Measurements from ENCODE around the gene FKBP4.
A peak's percentile ranks its signal among the peaks of the same experiment; 100 is the strongest.

FKBP4 gene

GRCh38 chr12:2806700-2807099 lies 11.9 kb downstream of the FKBP4 start:
- Histone ChIP-seq H2AK5ac (ENCODE audit: low read length) (no peak overlapping the region), H3K36me3 (ENCODE audit: control insufficient read depth in 1 of 2, insufficient read depth in 2 of 2, low read length in 2 of 2) (peaks cover 22 to 33% of the 10 kb centered on the region in 2 experiments), H3K79me1 (ENCODE audit: low read length) (peaks cover 2% of the 10 kb centered on the region), H4K91ac (ENCODE audit: low read depth, low read length) (no peak overlapping the region), H3K9me3 (ENCODE audit: insufficient read depth, low read depth, low read length) (no peaks in the 10 kb centered on the region), H3K27me3 (ENCODE audit: insufficient read depth, low read length) (no peaks in the 10 kb centered on the region), H3K4me2 (ENCODE audit: low read length) (no peak overlapping the region), H3K18ac (ENCODE audit: low read length) (no peak overlapping the region), H3K4ac (ENCODE audit: low read depth, low read length) (no peak overlapping the region), H3K27ac (ENCODE audit: low read depth, low read length) (no peak overlapping the region), H3K4me3 (ENCODE audit: low read depth, low read length) (no peak overlapping the region), H4K12ac (ENCODE audit: low read depth, low read length) (no peak overlapping the region), H3K9ac (ENCODE audit: low read length) (no peak overlapping the region), H3K4me1 (ENCODE audit: control insufficient read depth in 1 of 2, insufficient read depth in 2 of 2, low read length in 2 of 2) (peaks cover 0 to 2% of the 10 kb centered on the region in 2 experiments), H4K8ac (ENCODE audit: low read depth, low read length) (no peak overlapping the region), H2AFZ (ENCODE audit: insufficient read depth, low read length, poor library complexity) (no peak overlapping the region), H2BK12ac (ENCODE audit: low read length) (no peak overlapping the region), H3K23ac (ENCODE audit: low read length) (no peak overlapping the region), H3K14ac (ENCODE audit: low read length) (no peak overlapping the region), H2BK120ac (ENCODE audit: insufficient read depth, low read length, poor library complexity) (no peak overlapping the region), H2BK5ac (ENCODE audit: low read depth, low read length, poor library complexity) (no peak overlapping the region), H3K79me2 (ENCODE audit: control insufficient read depth, insufficient read depth, low read length, poor library complexity) (no peaks in the 10 kb centered on the region)
- DNase-seq = no peak
- WGBS (ENCODE audit: extremely low coverage, insufficient coverage, insufficient read length) = no CpG with 5 or more reads among the region's 6 CpGs

- H2BK12ac ChIP-seq (ENCODE audit: low read length) = no peak overlapping the region
- H3K79me2 ChIP-seq (ENCODE audit: control insufficient read depth, insufficient read depth, low read length, poor library complexity) = peaks cover 2% of the 10 kb centered on the region
- H4K8ac ChIP-seq (ENCODE audit: low read depth, low read length) = peak overlapping the region; percentile 59
- H3K4me1 ChIP-seq (ENCODE audit: control insufficient read depth in 1 of 2, insufficient read depth in 2 of 2, low read length in 2 of 2) = peaks cover 0 to 3% of the 10 kb centered on the region in 2 experiments
- H3K27ac ChIP-seq (ENCODE audit: low read depth, low read length) = no peak overlapping the region
- H4K91ac ChIP-seq (ENCODE audit: low read depth, low read length) = peak overlapping the region; percentile 15
- no peaks in the 10 kb centered on the region for H3K27me3 ChIP-seq (ENCODE audit: insufficient read depth, low read length)
- H3K9me3 ChIP-seq (ENCODE audit: insufficient read depth, low read depth, low read length) = no peaks in the 10 kb centered on the region
- no peak overlapping the region for H3K14ac ChIP-seq (ENCODE audit: low read length)
- peaks cover 8% of the 10 kb centered on the region for H3K79me1 ChIP-seq (ENCODE audit: low read length)
- no peak overlapping the region for H3K23ac ChIP-seq (ENCODE audit: low read length)
- no peaks in the 10 kb centered on the region for H3K36me3 ChIP-seq (ENCODE audit: control insufficient read depth in 1 of 2, insufficient read depth in 2 of 2, low read length in 2 of 2)
- H2AK5ac ChIP-seq (ENCODE audit: low read length) = no peak overlapping the region
- H2AFZ ChIP-seq (ENCODE audit: insufficient read depth, low read length, poor library complexity) = no peak overlapping the region
- H3K18ac ChIP-seq (ENCODE audit: low read length) = no peak overlapping the region
- no peak overlapping the region for H2BK5ac ChIP-seq (ENCODE audit: low read depth, low read length, poor library complexity)
- WGBS (ENCODE audit: extremely low coverage, insufficient coverage, insufficient read length) = no CpG with 5 or more reads among the region's 5 CpGs
- DNase-seq = peak; percentile 15 to 78
- peak overlapping the region; percentile 51 for H4K12ac ChIP-seq (ENCODE audit: low read depth, low read length)
- no peak overlapping the region for H3K9ac ChIP-seq (ENCODE audit: low read length)
- no peak overlapping the region for H3K4ac ChIP-seq (ENCODE audit: low read depth, low read length)
- H2BK120ac ChIP-seq (ENCODE audit: insufficient read depth, low read length, poor library complexity) = peak overlapping the region; percentile 8
- no peak overlapping the region for H3K4me2 ChIP-seq (ENCODE audit: low read length)
- no peak overlapping the region for H3K4me3 ChIP-seq (ENCODE audit: low read depth, low read length)
Observed at GRCh38 chr12:2811801-2812200, 17.0 kb downstream of the FKBP4 start.

GRCh38 chr12:2812290-2813213 lies 17.8 kb downstream of the FKBP4 start, which contains the start of gene ITFG2:
Gene ITFG2, plus strand, starts transcription at chr12:2812668. Its CDS starts 93 bp downstream, at chr12:2812761.
- H3K18ac ChIP-seq (ENCODE audit: low read length) = peak within 1 kb of the TSS; percentile 97
- peak within 1 kb of the TSS; percentile 100 for H3K9ac ChIP-seq (ENCODE audit: low read length)
- no peak within 1 kb of the TSS for H3K23ac ChIP-seq (ENCODE audit: low read length)
- H3K79me1 ChIP-seq (ENCODE audit: low read length) = peaks cover 8% of the 10 kb centered on the region
- peak within 1 kb of the TSS; percentile 99 for H3K4me3 ChIP-seq (ENCODE audit: low read depth, low read length)
- no peaks in the 10 kb centered on the region for H3K27me3 ChIP-seq (ENCODE audit: insufficient read depth, low read length)
- H4K8ac ChIP-seq (ENCODE audit: low read depth, low read length) = peak within 1 kb of the TSS; percentile 97
- H3K9me3 ChIP-seq (ENCODE audit: insufficient read depth, low read depth, low read length) = no peaks in the 10 kb centered on the region
- peak within 1 kb of the TSS; percentile 97 for H4K12ac ChIP-seq (ENCODE audit: low read depth, low read length)
- no peak within 1 kb of the TSS for H2BK12ac ChIP-seq (ENCODE audit: low read length)
- peak within 1 kb of the TSS; percentile 95 for H3K27ac ChIP-seq (ENCODE audit: low read depth, low read length)
- H2AFZ ChIP-seq (ENCODE audit: insufficient read depth, low read length, poor library complexity) = peak within 1 kb of the TSS; percentile 92
- DNase-seq = peak; percentile 95 to 98
- H3K36me3 ChIP-seq (ENCODE audit: control insufficient read depth in 1 of 2, insufficient read depth in 2 of 2, low read length in 2 of 2) = peaks cover 3% of the 10 kb centered on the region in 2 experiments
- no peak within 1 kb of the TSS for H2AK5ac ChIP-seq (ENCODE audit: low read length)
- H2BK120ac ChIP-seq (ENCODE audit: insufficient read depth, low read length, poor library complexity) = peak within 1 kb of the TSS; percentile 84
- peak within 1 kb of the TSS; percentile 88 for H3K4ac ChIP-seq (ENCODE audit: low read depth, low read length)
- no CpG with 5 or more reads among the region's 48 CpGs for WGBS (ENCODE audit: extremely low coverage, insufficient coverage, insufficient read length)
- H3K14ac ChIP-seq (ENCODE audit: low read length) = peak within 1 kb of the TSS; percentile 98
- peak within 1 kb of the TSS; percentile 78 for H3K4me2 ChIP-seq (ENCODE audit: low read length)
- peaks cover 0 to 3% of the 10 kb centered on the region in 2 experiments for H3K4me1 ChIP-seq (ENCODE audit: control insufficient read depth in 1 of 2, insufficient read depth in 2 of 2, low read length in 2 of 2)
- peak within 1 kb of the TSS; percentile 88 for H4K91ac ChIP-seq (ENCODE audit: low read depth, low read length)
- peaks cover 2% of the 10 kb centered on the region for H3K79me2 ChIP-seq (ENCODE audit: control insufficient read depth, insufficient read depth, low read length, poor library complexity)
- peak within 1 kb of the TSS; percentile 88 for H2BK5ac ChIP-seq (ENCODE audit: low read depth, low read length, poor library complexity)

GRCh38 chr12:2813214-2814185 lies 18.7 kb downstream of the FKBP4 start:
- peaks cover 2% of the 10 kb centered on the region for H3K79me2 ChIP-seq (ENCODE audit: control insufficient read depth, insufficient read depth, low read length, poor library complexity)
- H3K23ac ChIP-seq (ENCODE audit: low read length) = no peak overlapping the region
- H4K8ac ChIP-seq (ENCODE audit: low read depth, low read length) = peak overlapping the region; percentile 77
- peak overlapping the region; percentile 99 for H3K4me3 ChIP-seq (ENCODE audit: low read depth, low read length)
- peak overlapping the region; percentile 52 for H4K12ac ChIP-seq (ENCODE audit: low read depth, low read length)
- H3K27me3 ChIP-seq (ENCODE audit: insufficient read depth, low read length) = no peaks in the 10 kb centered on the region
- H2BK120ac ChIP-seq (ENCODE audit: insufficient read depth, low read length, poor library complexity) = no peak overlapping the region
- H2BK12ac ChIP-seq (ENCODE audit: low read length) = no peak overlapping the region
- H3K79me1 ChIP-seq (ENCODE audit: low read length) = peaks cover 8% of the 10 kb centered on the region
- peak overlapping the region; percentile 78 for H3K4me2 ChIP-seq (ENCODE audit: low read length)
- H2AFZ ChIP-seq (ENCODE audit: insufficient read depth, low read length, poor library complexity) = peak overlapping the region; percentile 50
- H3K4me1 ChIP-seq (ENCODE audit: control insufficient read depth in 1 of 2, insufficient read depth in 2 of 2, low read length in 2 of 2) = peaks cover 0 to 3% of the 10 kb centered on the region in 2 experiments
- DNase-seq = peak; percentile 27 to 69
- H3K18ac ChIP-seq (ENCODE audit: low read length) = peak overlapping the region; percentile 52
- no peak overlapping the region for H2AK5ac ChIP-seq (ENCODE audit: low read length)
- peaks cover 6 to 12% of the 10 kb centered on the region in 2 experiments for H3K36me3 ChIP-seq (ENCODE audit: control insufficient read depth in 1 of 2, insufficient read depth in 2 of 2, low read length in 2 of 2)
- peak overlapping the region; percentile 78 for H3K14ac ChIP-seq (ENCODE audit: low read length)
- no peaks in the 10 kb centered on the region for H3K9me3 ChIP-seq (ENCODE audit: insufficient read depth, low read depth, low read length)
- H4K91ac ChIP-seq (ENCODE audit: low read depth, low read length) = peak overlapping the region; percentile 67
- peak overlapping the region; percentile 50 for H3K27ac ChIP-seq (ENCODE audit: low read depth, low read length)
- peak overlapping the region; percentile 51 for H3K9ac ChIP-seq (ENCODE audit: low read length)
- peak overlapping the region; percentile 61 for H2BK5ac ChIP-seq (ENCODE audit: low read depth, low read length, poor library complexity)
- whole genome bisulfite sequencing (ENCODE audit: extremely low coverage, insufficient coverage, insufficient read length) = no CpG with 5 or more reads among the region's 10 CpGs
- peak overlapping the region; percentile 37 for H3K4ac ChIP-seq (ENCODE audit: low read depth, low read length)

Data from trophoblast cell (in vitro differentiated cells and primary cell).